ENCODE measurements around the gene PLCB3. TPM values are rescaled to one million over a fixed set of nuclear protein-coding genes. Genes with fewer than 3 reads are reported as not detected.

Gene PLCB3
- total RNA-seq, 1 donor from 2014 or later: 23.6 TPM

DNA sequence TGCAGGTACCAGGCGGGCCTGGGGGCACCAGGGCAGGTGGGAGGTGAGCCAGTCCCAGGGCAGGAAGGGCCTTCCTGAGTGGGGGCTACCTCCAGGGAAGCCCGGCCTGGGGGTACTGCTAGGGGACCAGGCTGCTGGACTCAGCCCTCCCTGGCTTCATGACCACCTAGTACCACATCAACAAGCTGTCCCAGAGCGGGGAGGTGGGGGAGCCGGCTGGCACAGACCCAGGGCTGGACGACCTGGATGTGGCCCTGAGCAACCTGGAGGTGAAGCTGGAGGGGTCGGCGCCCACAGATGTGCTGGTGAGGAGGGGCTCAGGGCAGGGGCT lies 32.0 kb upstream of the PLCB3 start:
- DNase-seq (ENCODE audit: low spot score) (no peak), ATAC-seq (no peak)
- intact Hi-C loops (cut with DNase I): no loop called here

- intact Hi-C loops (cut with DNase I): no loop called here
- DNase-seq (ENCODE audit: low spot score): no peak
- no peak for ATAC-seq
Measured at GRCh38 chr11:64219755-64220154, 31.6 kb upstream of the PLCB3 start.

DNA sequence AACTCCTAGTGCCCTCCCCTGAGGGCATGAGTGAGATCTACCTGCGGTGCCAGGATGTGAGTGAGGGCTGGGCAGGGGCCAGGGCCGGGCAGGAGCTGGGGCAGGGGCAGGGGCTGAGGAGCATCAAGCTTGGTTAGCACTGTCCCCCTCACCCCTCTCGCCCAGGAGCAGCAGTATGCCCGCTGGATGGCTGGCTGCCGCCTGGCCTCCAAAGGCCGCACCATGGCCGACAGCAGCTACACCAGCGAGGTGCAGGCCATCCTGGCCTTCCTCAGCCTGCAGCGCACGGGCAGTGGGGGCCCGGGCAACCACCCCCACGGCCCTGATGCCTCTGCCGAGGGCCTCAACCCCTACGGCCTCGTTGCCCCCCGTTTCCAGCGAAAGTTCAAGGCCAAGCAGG lies 31.1 kb upstream of the PLCB3 start:
- intact Hi-C loops (cut with DNase I): no loop called here
- ATAC-seq (no peak), DNase-seq (ENCODE audit: low spot score) (no peak)

- no peak for DNase-seq (ENCODE audit: low spot score)
- ATAC-seq: no peak
- intact Hi-C loops (cut with DNase I): no loop called here
Measured at GRCh38 chr11:64220798-64221197, 30.5 kb upstream of the PLCB3 start.

DNA sequence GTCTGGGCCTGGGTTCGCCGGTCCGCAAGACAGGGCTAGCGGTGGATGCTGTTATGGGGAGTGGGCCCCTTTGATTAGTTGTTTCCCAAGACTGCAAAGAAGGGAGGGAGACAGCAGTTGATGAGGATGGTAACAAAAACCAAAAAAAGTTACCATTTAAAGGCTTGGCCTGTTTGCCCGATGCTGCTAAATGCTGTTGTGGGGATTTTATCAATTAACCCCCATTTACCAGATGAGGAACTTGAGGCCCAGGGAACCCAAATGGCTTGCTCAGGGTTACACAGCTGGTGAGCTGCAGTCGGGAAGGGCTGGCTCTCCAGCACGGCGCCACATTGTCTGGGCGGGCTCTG lies 28.7 kb upstream of the PLCB3 start:
- no peak for ATAC-seq
- DNase-seq (ENCODE audit: low spot score): no peak
- intact Hi-C loops (cut with DNase I): no loop called here

- DNase-seq (ENCODE audit: low spot score) (no peak), ATAC-seq (no peak)
- intact Hi-C loops (cut with DNase I): no loop called here
Measured at GRCh38 chr11:64223001-64223651, 28.2 kb upstream of the PLCB3 start.

DNA sequence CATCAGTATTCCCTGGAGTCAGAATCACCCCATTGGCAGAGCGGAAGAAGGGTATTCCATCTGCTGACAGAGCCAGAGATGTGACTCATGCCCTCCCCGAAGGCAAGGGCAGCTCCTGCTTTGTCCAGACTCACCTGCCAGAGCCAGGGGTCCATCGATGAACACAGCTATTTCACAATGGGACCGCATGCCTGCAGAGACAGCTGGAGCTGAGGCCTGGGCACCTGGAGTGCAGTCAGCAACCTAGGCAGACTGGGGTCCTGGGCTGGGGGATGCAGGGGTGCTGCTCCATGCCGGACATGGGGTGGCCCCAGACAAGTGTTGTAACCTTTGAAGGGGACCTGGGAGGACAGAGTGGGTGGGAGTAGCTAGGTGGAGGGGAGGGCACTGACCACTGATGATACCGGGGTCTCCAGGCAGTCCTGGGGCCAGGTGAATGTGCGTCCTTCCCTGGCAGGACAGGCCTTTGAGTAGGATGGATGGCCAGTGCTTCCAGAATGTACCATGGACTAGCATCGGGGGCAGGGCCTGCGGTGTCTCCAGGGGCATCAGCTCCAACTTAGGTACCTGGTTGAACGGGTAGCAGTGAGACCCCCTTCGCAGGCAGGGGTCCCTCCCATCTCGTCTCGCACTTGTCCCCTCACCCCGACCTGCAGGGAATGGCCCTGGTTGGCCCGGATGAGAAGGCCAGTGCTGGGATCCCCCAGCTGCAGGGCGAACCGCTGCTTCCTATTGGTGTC lies 27.0 kb upstream of the PLCB3 start:
- intact Hi-C loops (cut with DNase I): no loop called here
- DNase-seq (ENCODE audit: low spot score) (peak; percentile 59), ATAC-seq (no peak)

GRCh38 chr11:64224891-64225607 lies 26.3 kb upstream of the PLCB3 start:
- intact Hi-C loops (cut with DNase I): no loop called here
- DNase-seq (ENCODE audit: low spot score) (peak; percentile 63), ATAC-seq (no peak)

GRCh38 chr11:64225608-64226506 lies 25.5 kb upstream of the PLCB3 start, which contains the start of the genes NUDT22 and TRPT1:
Gene NUDT22 (plus strand): TSS chr11:64226274. CDS start chr11:64226653, 379 bp downstream.
Gene TRPT1 (minus strand): TSS chr11:64226186. CDS start chr11:64225860, 326 bp downstream.
- intact Hi-C loops (cut with DNase I): no loop called here
- ATAC-seq (peak; percentile 84), DNase-seq (ENCODE audit: low spot score) (peak; percentile 96)

- intact Hi-C loops (cut with DNase I): no loop called here
- DNase-seq (ENCODE audit: low spot score) (peak; percentile 75), ATAC-seq (peak; percentile 25)
Measured at GRCh38 chr11:64226507-64227051, 24.8 kb upstream of the PLCB3 start.

DNA sequence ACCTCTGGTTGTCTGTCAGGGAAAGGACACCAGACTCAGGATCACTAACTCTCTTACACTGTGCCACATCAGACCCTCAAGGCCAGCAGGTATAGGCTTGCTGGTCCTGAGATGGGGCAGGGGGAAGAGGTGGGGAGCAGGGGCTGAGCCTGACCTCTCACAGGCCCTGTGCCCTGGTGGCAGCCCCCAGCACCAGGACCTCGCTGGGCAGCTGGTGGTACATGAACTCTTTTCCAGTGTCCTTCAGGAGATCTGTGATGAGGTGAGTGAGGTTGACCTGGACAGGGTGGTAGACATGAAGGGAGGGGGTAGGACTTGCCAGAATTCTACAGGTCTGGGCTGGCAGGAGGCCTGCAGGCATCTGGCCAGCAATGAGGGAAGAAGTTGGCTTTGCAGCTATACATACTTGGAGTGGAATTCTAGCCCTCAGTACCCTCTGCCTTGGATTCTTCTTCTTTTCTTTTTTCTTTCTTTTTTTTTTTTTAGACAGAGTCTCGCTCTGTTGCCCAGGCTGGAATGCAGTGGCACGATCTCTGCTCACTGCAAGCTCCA lies 23.8 kb upstream of the PLCB3 start:
- intact Hi-C loops (cut with DNase I): no loop called here
- DNase-seq (ENCODE audit: low spot score): peak; percentile 58
- no peak for ATAC-seq

DNA sequence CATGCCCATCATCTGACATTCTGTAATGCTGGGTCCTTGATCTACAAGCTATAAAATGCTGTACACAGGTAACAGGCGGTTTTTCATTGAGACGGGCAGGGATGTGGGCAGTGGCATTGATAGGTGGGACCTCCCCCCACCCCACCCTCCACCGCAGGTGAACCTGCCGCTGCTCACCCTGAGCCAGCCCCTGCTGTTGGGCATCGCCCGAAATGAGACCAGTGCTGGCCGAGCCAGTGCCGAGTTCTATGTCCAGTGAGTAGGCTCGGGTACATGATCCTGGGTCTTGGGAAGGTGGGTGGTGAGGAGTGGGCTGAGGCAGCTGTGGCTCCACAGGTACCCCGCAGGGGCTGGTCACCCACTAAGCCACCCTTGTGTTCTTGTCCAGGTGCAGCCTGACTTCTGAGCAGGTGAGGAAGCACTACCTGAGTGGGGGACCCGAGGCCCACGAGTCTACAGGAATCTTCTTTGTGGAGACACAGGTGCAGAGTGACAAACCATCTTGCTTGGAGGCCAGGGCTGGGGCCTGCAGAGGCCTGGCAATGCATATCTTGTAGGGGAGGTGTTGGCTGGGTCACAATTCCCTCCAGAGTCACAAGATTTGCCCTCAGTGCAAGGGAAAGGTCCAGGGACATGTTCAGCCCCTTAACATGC lies 22.1 kb upstream of the PLCB3 start:
- no peak for ATAC-seq
- peak; percentile 59 for DNase-seq (ENCODE audit: low spot score)
- intact Hi-C loops (cut with DNase I): no loop called here

DNA sequence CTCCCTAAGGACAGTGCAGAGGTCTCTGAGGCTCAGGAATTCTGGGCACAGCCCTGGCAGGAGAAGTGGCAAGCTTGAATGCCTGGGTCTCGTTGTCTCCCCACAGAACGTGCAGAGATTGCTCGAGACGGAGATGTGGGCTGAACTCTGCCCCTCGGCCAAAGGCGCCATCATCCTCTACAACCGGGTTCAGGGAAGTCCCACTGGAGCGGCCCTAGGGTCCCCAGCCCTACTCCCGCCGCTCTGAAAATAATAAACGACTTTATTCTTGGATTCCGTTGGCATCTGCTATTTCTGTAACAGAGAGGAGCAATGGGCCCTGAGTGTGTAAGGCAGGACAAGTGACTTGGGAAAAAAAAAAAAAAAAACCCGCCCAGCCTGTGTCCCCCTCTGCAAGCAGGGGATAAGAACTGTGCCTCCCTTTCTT lies 21.6 kb upstream of the PLCB3 start:
- ATAC-seq: no peak
- intact Hi-C loops (cut with DNase I): no loop called here
- no peak for DNase-seq (ENCODE audit: low spot score)

DNA sequence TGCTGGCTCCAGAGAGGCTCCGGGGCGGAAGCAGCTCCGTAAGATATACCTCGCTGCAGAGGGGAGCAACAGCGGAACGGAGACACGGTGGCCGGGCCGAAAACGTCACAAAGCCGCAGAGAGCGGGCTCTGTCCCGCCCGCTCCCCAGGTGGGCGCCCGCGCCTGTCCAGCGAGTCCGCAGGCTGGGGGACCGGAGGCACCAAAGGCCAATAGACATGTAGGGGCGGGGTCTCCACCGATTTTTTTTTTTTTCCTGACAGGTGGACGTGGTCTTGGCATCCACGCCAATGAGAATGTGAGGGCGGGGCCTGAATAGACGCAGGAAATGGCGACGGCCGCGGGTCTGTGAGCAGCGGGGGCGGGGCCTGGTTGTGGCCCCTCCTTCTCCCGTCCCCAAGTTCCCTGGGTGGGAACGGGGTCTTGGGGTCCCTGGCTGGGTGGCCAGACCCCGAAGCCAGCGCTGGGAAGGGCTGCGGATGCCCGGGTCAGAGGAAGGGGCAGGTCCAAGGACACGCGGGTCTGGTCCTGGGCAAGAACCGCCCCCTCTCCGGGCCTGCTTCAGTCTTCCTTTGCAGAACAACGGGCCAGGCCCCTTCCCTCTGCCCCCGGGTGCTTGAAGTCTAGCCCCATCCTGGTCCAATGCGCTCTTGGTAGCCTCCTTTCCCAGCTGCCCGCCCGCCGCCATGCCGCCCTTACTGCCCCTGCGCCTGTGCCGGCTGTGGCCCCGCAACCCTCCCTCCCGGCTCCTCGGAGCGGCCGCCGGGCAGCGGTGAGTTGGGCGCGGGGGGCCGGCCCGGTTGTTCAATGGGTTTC lies 21.0 kb upstream of the PLCB3 start, which contains the start of gene DNAJC4:
DNAJC4 (plus strand) TSS at position 378 of the 814 bp plus-strand sequence; CDS start at position 685, 307 bp downstream.
- ATAC-seq: peak; percentile 78
- peak; percentile 94 for DNase-seq (ENCODE audit: low spot score)
- intact Hi-C loops (cut with DNase I): no loop called here

- ATAC-seq (no peak), DNase-seq (ENCODE audit: low spot score) (no peak)
- intact Hi-C loops (cut with DNase I): no loop called here
Measured at GRCh38 chr11:64230985-64231365, 20.4 kb upstream of the PLCB3 start.

DNA sequence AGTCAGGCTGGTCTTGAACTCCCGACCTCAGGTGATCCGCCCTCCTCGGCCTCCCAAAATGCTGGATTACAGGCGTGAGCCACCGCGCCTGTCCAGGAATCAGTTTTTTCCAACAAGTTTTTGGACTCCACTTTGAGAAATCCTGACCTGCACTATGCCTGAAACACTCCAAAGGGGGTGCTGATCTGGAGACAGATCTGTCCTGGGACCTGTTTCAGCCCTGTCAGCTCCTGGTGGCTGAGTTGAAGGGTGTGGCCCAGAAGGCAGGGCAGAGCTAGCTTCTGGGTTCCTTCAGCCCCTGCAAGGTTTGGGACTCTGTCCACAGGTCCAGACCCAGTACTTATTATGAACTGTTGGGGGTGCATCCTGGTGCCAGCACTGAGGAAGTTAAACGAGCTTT lies 19.8 kb upstream of the PLCB3 start:
- no peak for ATAC-seq
- intact Hi-C loops (cut with DNase I): no loop called here
- DNase-seq (ENCODE audit: low spot score): no peak
